HepG2 (cell line): ENCODE measurements around the gene TEAD1. TPM values are rescaled to one million over a fixed set of nuclear protein-coding genes. Genes with fewer than 3 reads are reported as not detected.

ENCODE experiments used
- ATF1 ChIP-seq: IDR thresholded peaks from 2 replicates; pipeline ENCODE4 v1.6.1; 2016; ENCODE audit warnings: mild to moderate bottlenecking, control low read depth
- GATAD2A ChIP-seq: IDR thresholded peaks from 2 replicates; pipeline ENCODE4 v1.6.1; 2016
- ISX ChIP-seq: sonication (generic); formaldehyde crosslinking; conservative IDR thresholded peaks from 2 replicates; pipeline ENCODE4 v1.5.0; 2020; ENCODE audit warnings: missing genetic modification reagents
- KLF13 ChIP-seq: sonication (generic); formaldehyde crosslinking; IDR thresholded peaks from 2 replicates; pipeline ENCODE4 v1.4.0; 2020; ENCODE audit warnings: mild to moderate bottlenecking, missing genetic modification reagents
- MATR3 ChIP-seq: sonication (generic); formaldehyde crosslinking; IDR thresholded peaks from 2 replicates; pipeline ENCODE4 v1.4.0; 2020; ENCODE audit warnings: missing genetic modification reagents
- PAWR ChIP-seq: sonication (generic); formaldehyde crosslinking; IDR thresholded peaks from 2 replicates; pipeline ENCODE4 v1.4.0; 2020; ENCODE audit warnings: missing genetic modification reagents, mild to moderate bottlenecking, borderline replicate concordance
- PCBP1 ChIP-seq: fragments of 200-400 bp; formaldehyde crosslinking; IDR thresholded peaks from 2 replicates; pipeline ENCODE4 v1.6.1; 2017; ENCODE audit warnings: mild to moderate bottlenecking, low read depth, low read length, borderline replicate concordance
- PHF5A ChIP-seq: IDR thresholded peaks from one replicate; pipeline ENCODE4 v1.6.1; 2018; ENCODE audit warnings: low read depth, missing genetic modification reagents; ENCODE audit not compliant: unreplicated experiment
- RARG ChIP-seq: sonication (generic); formaldehyde crosslinking; IDR thresholded peaks from 2 replicates; pipeline ENCODE4 v1.4.0; 2020; ENCODE audit warnings: low read depth, mild to moderate bottlenecking, missing genetic modification reagents
- RBAK ChIP-seq: sonication (generic); formaldehyde crosslinking; IDR thresholded peaks from 2 replicates; pipeline ENCODE4 v1.5.1; 2020; ENCODE audit warnings: mild to moderate bottlenecking, missing genetic modification reagents
- RFX1 ChIP-seq: fragments of 450-650 bp; IDR thresholded peaks from 2 replicates; pipeline ENCODE4 v1.6.1; 2017
- TERF1 ChIP-seq: sonication (generic); formaldehyde crosslinking; IDR thresholded peaks from 2 replicates; pipeline ENCODE4 v1.8.0; 2022; ENCODE audit warnings: mild to moderate bottlenecking, missing genetic modification reagents, moderate library complexity
- ZBTB43 ChIP-seq: sonication (generic); formaldehyde crosslinking; conservative IDR thresholded peaks from 2 replicates; pipeline ENCODE4 v1.4.0; 2020; ENCODE audit warnings: missing genetic modification reagents
- ZKSCAN1 ChIP-seq: fragments of 150-350 bp; IDR thresholded peaks from 2 replicates; pipeline ENCODE4 v1.6.1; 2014; ENCODE audit warnings: low read length
- ZNF101 ChIP-seq: sonication (generic); formaldehyde crosslinking; IDR thresholded peaks from 2 replicates; pipeline ENCODE4 v1.4.0; 2020; ENCODE audit warnings: mild to moderate bottlenecking, low read depth, missing genetic modification reagents, borderline replicate concordance
- ZNF24 ChIP-seq: fragments of 450-650 bp; IDR thresholded peaks from 2 replicates; pipeline ENCODE4 v1.6.1; 2017; ENCODE audit warnings: antibody characterized with exemption, mild to moderate bottlenecking
- ZNF44 ChIP-seq: sonication (generic); formaldehyde crosslinking; IDR thresholded peaks from 2 replicates; pipeline ENCODE4 v1.5.1; 2020; ENCODE audit warnings: mild to moderate bottlenecking, missing genetic modification reagents
- ZNF547 ChIP-seq: sonication (generic); formaldehyde crosslinking; IDR thresholded peaks from 2 replicates; pipeline ENCODE4 v1.5.1; 2020; ENCODE audit warnings: mild to moderate bottlenecking, missing genetic modification reagents
- ZNF646 ChIP-seq: sonication (generic); formaldehyde crosslinking; IDR thresholded peaks from 2 replicates; pipeline ENCODE4 v1.9.0; 2021; ENCODE audit warnings: mild to moderate bottlenecking, missing genetic modification reagents
- ZNF7 ChIP-seq: IDR thresholded peaks from 2 replicates; pipeline ENCODE4 v1.6.1; 2016; ENCODE audit warnings: missing biosample characterization, missing genetic modification reagents
- polyA plus RNA-seq, 8 experiments: library from polyadenylated mRNA; depleted of rRNA in 3 of 8; stranded (reverse) in 7 of 8; unstranded in 1 of 8; fragments of >200 nt; fragmentation: Illumina TruSeq in 4 of 8; extraction: Trizol in 4 of 8; gene quantifications; 2 replicates each; pipeline versions ENCODE4 v1.2.1 to v1.2.3, GENCODE V29; 2011 to 2016; ENCODE audit warnings: low read depth in 4 of 8, missing spikeins in 1 of 8, mixed read lengths in 1 of 8; ENCODE audit not compliant: insufficient read depth in 1 of 8
- total RNA-seq, 5 experiments: library from RNA; depleted of rRNA; stranded (reverse); fragments of >200 nt; fragmentation: Illumina TruSeq; extraction: Trizol; gene quantifications; 2 replicates each; pipeline ENCODE4 v1.2.3, GENCODE V29; 2016; ENCODE audit warnings: low read depth in 1 of 5

The TEAD1 gene
- total and polyA plus RNA-seq, 2 of the 13 experiments (the other 11 are each of a cell fraction or from before 2014, with no cell fraction given): 20.1 to 30.5 TPM

- TF ChIP-seq ZNF646 (CRISPR knock-in tag): 0 out of 2 replicates have a peak, but pooled peaks have one; percentile 13
- TF ChIP-seq ZBTB43 (CRISPR knock-in tag): 0 out of 2 replicates have a peak, but pooled peaks have one; percentile 11
- TF ChIP-seq RARG (CRISPR knock-in tag): no peak
- TF ChIP-seq ZKSCAN1: peak; percentile 69; the same call in 1 of the 2 replicates
- TF ChIP-seq ISX (CRISPR knock-in tag): no peak
- TF ChIP-seq MATR3 (CRISPR knock-in tag): no peak
- TF ChIP-seq TERF1 (CRISPR knock-in tag): no peak
- TF ChIP-seq RFX1: no peak
- no peak for TF ChIP-seq KLF13 (CRISPR knock-in tag)
- TF ChIP-seq ATF1 (CRISPR knock-in tag): no peak
- no peak for TF ChIP-seq ZNF547 (CRISPR knock-in tag)
- no peak for TF ChIP-seq PAWR
- no peak for TF ChIP-seq ZNF24
- TF ChIP-seq ZNF101: no peak
- no peak for TF ChIP-seq PHF5A (CRISPR knock-in tag)
- TF ChIP-seq RBAK (CRISPR knock-in tag): no peak
- no peak for TF ChIP-seq ZNF7 (CRISPR knock-in tag)
- 0 out of 2 replicates have a peak, but pooled peaks have one; percentile 17 for TF ChIP-seq ZNF44
- TF ChIP-seq PCBP1: no peak
- TF ChIP-seq GATAD2A: peak; percentile 42; the same call in 1 of the 2 replicates
Measured at GRCh38 chr11:12827929-12828812, 153.9 kb downstream of the TEAD1 start (continued).
